ENCODE measurements around the gene COPA. TPM values are rescaled to one million over a fixed set of nuclear protein-coding genes. Genes with fewer than 3 reads are reported as not detected.
"Not testable (repeated sequence)": the region's sequence is repeated elsewhere in the genome, so short reads cannot be mapped to it uniquely, and the experiment has no call there.

COPA gene
- total RNA-seq, 1 donor from 2014 or later: 281 TPM

GRCh38 chr1:160293020-160293968 lies 49.8 kb downstream of the COPA start:
- Mint-ChIP-seq H3K4me1 (ENCODE audit: low read depth, unreplicated experiment) (peaks cover 17% of the 10 kb centered on the region), H3K27ac (ENCODE audit: unreplicated experiment) (peak overlapping the region; percentile 63), H3K9me3 (ENCODE audit: unreplicated experiment) (no peaks in the 10 kb centered on the region), H3K36me3 (ENCODE audit: low read depth, unreplicated experiment) (peaks cover 50% of the 10 kb centered on the region), H3K27me3 (ENCODE audit: low read depth, unreplicated experiment) (no peaks in the 10 kb centered on the region), H3K4me3 (ENCODE audit: unreplicated experiment) (no peak overlapping the region)
- no peak overlapping the region for H2AFZ ChIP-seq (ENCODE audit: low read depth, low read length)
- DNase-seq (ENCODE audit: low read depth) (no peak), FAIRE-seq (no peak)
- H3K4me2 ChIP-seq (ENCODE audit: low read length): no peak overlapping the region
- no peak overlapping the region for H3K27ac ChIP-seq (ENCODE audit: low read depth, low read length)
- TF ChIP-seq CTCF (IDR thresholded peaks at IDR 0.05; ENCODE audit: insufficient read depth, low read depth, low read length) (no peak), EZH2 (IDR thresholded peaks at IDR 0.05; ENCODE audit: insufficient read depth, low read length) (no peak)
- H3K4me3 ChIP-seq (ENCODE audit: insufficient read depth, low read depth, low read length): no peak overlapping the region
- H3K9ac ChIP-seq (ENCODE audit: low read length): no peak overlapping the region
- H3K36me3 ChIP-seq (ENCODE audit: insufficient read depth, low read length): peaks cover 94% of the 10 kb centered on the region
- H3K27me3 ChIP-seq (ENCODE audit: insufficient read depth, low read length): no peaks in the 10 kb centered on the region
- no peaks in the 10 kb centered on the region for H3K4me1 ChIP-seq (ENCODE audit: insufficient read depth, low read length)
- H4K20me1 ChIP-seq (ENCODE audit: insufficient read depth, low read length): peaks cover 92% of the 10 kb centered on the region
- H3K9me3 ChIP-seq (ENCODE audit: insufficient read depth, low read depth, low read length): no peaks in the 10 kb centered on the region
- peaks cover 3% of the 10 kb centered on the region for H3K79me2 ChIP-seq (ENCODE audit: insufficient read depth, low read length)

GRCh38 chr1:160291248-160292220 lies 51.5 kb downstream of the COPA start:
- H3K4me1 Mint-ChIP-seq (ENCODE audit: low read depth, unreplicated experiment): peaks cover 17% of the 10 kb centered on the region
- H3K36me3 Mint-ChIP-seq (ENCODE audit: low read depth, unreplicated experiment): peaks cover 41% of the 10 kb centered on the region
- no peak overlapping the region for H2AFZ ChIP-seq (ENCODE audit: low read depth, low read length)
- no peaks in the 10 kb centered on the region for H3K9me3 Mint-ChIP-seq (ENCODE audit: unreplicated experiment)
- H3K36me3 ChIP-seq (ENCODE audit: insufficient read depth, low read length): peaks cover 84% of the 10 kb centered on the region
- peak; percentile 23 for FAIRE-seq
- H3K4me2 ChIP-seq (ENCODE audit: low read length): no peak overlapping the region
- peaks cover 75% of the 10 kb centered on the region for H4K20me1 ChIP-seq (ENCODE audit: insufficient read depth, low read length)
- peak; percentile 42 for DNase-seq (ENCODE audit: low read depth)
- H3K4me3 Mint-ChIP-seq (ENCODE audit: unreplicated experiment): peak overlapping the region; percentile 58
- H3K79me2 ChIP-seq (ENCODE audit: insufficient read depth, low read length): peaks cover 3% of the 10 kb centered on the region
- no peak overlapping the region for H3K27ac ChIP-seq (ENCODE audit: low read depth, low read length)
- no peaks in the 10 kb centered on the region for H3K27me3 ChIP-seq (ENCODE audit: insufficient read depth, low read length)
- H3K27ac Mint-ChIP-seq (ENCODE audit: unreplicated experiment): no peak overlapping the region
- H3K9me3 ChIP-seq (ENCODE audit: insufficient read depth, low read depth, low read length): no peaks in the 10 kb centered on the region
- no peaks in the 10 kb centered on the region for H3K27me3 Mint-ChIP-seq (ENCODE audit: low read depth, unreplicated experiment)
- H3K4me1 ChIP-seq (ENCODE audit: insufficient read depth, low read length): no peaks in the 10 kb centered on the region
- TF ChIP-seq EZH2 (IDR thresholded peaks at IDR 0.05; ENCODE audit: insufficient read depth, low read length): no peak
- peak; percentile 82 for TF ChIP-seq CTCF (IDR thresholded peaks at IDR 0.05; ENCODE audit: insufficient read depth, low read depth, low read length)
- H3K9ac ChIP-seq (ENCODE audit: low read length): no peak overlapping the region
- no peak overlapping the region for H3K4me3 ChIP-seq (ENCODE audit: insufficient read depth, low read depth, low read length)

- Mint-ChIP-seq H3K4me1 (ENCODE audit: low read depth, unreplicated experiment) (peaks cover 15% of the 10 kb centered on the region), H3K36me3 (ENCODE audit: low read depth, unreplicated experiment) (peaks cover 21% of the 10 kb centered on the region)
- not testable (repeated sequence) for H3K9me3 ChIP-seq (ENCODE audit: insufficient read depth, low read depth, low read length); H3K27me3 Mint-ChIP-seq (ENCODE audit: low read depth, unreplicated experiment); H3K9me3 Mint-ChIP-seq (ENCODE audit: unreplicated experiment); H3K4me1 ChIP-seq (ENCODE audit: insufficient read depth, low read length); H2AFZ ChIP-seq (ENCODE audit: low read depth, low read length); H3K4me2 ChIP-seq (ENCODE audit: low read length); H3K4me3 ChIP-seq (ENCODE audit: insufficient read depth, low read depth, low read length); H3K27ac ChIP-seq (ENCODE audit: low read depth, low read length); H3K9ac ChIP-seq (ENCODE audit: low read length); H3K27me3 ChIP-seq (ENCODE audit: insufficient read depth, low read length); H3K4me3 Mint-ChIP-seq (ENCODE audit: unreplicated experiment); FAIRE-seq; DNase-seq (ENCODE audit: low read depth); H3K27ac Mint-ChIP-seq (ENCODE audit: unreplicated experiment)
- Histone ChIP-seq H3K36me3 (ENCODE audit: insufficient read depth, low read length) (peaks cover 48% of the 10 kb centered on the region), H4K20me1 (ENCODE audit: insufficient read depth, low read length) (peaks cover 46% of the 10 kb centered on the region), H3K79me2 (ENCODE audit: insufficient read depth, low read length) (peaks cover 20% of the 10 kb centered on the region)
These were observed 55.3 kb downstream of the COPA start for GRCh38 chr1:160287769-160288168.
